Mucosa of stomach (tissue), 1 donor: ENCODE measurements around the gene NCKAP5.

Source experiments
- H3K27me3 ChIP-seq: one replicate; pipeline ENCODE4 v1.7.0; 2013; ENCODE audit warnings: mild to moderate bottlenecking, low read length; ENCODE audit not compliant: control insufficient read depth, insufficient read depth
- H3K36me3 ChIP-seq: one replicate; pipeline ENCODE4 v1.7.0; 2013; ENCODE audit warnings: low read length; ENCODE audit not compliant: control insufficient read depth, insufficient read depth
- H3K4me1 ChIP-seq: one replicate; pipeline ENCODE4 v1.7.0; 2013; ENCODE audit warnings: mild to moderate bottlenecking, low read length; ENCODE audit not compliant: control insufficient read depth, insufficient read depth
- H3K4me3 ChIP-seq: one replicate; pipeline ENCODE4 v1.7.0; 2013; ENCODE audit warnings: low read length
- H3K9ac ChIP-seq: one replicate; pipeline ENCODE4 v1.7.0; 2013; ENCODE audit warnings: mild to moderate bottlenecking, low read length, moderate library complexity
- H3K9me3 ChIP-seq: one replicate; pipeline ENCODE4 v1.7.0; 2013; ENCODE audit warnings: mild to moderate bottlenecking, low read length, moderate library complexity; ENCODE audit not compliant: control insufficient read depth
- donor health status: Pancreatic carcinoma.

The NCKAP5 gene

GRCh38 chr2:133044556-133044955, 523.7 kb downstream of the NCKAP5 start:
- Histone ChIP-seq H3K9me3 (no peaks in the 10 kb centered on the region), H3K36me3 (no peaks in the 10 kb centered on the region), H3K9ac (no peak overlapping the region), H3K4me1 (no peaks in the 10 kb centered on the region), H3K27me3 (no peaks in the 10 kb centered on the region), H3K4me3 (no peak overlapping the region)

GRCh38 chr2:133040170-133040569, 528.1 kb downstream of the NCKAP5 start:
- Histone ChIP-seq H3K27me3 (no peaks in the 10 kb centered on the region), H3K36me3 (no peaks in the 10 kb centered on the region), H3K4me3 (no peak overlapping the region), H3K9ac (no peak overlapping the region), H3K4me1 (no peaks in the 10 kb centered on the region), H3K9me3 (no peaks in the 10 kb centered on the region)

GRCh38 chr2:133039531-133039930, 528.7 kb downstream of the NCKAP5 start:
- Histone ChIP-seq H3K27me3 (no peaks in the 10 kb centered on the region), H3K4me1 (no peaks in the 10 kb centered on the region), H3K4me3 (no peak overlapping the region), H3K9me3 (no peaks in the 10 kb centered on the region), H3K9ac (no peak overlapping the region), H3K36me3 (no peaks in the 10 kb centered on the region)

GRCh38 chr2:133026536-133027177, 541.6 kb downstream of the NCKAP5 start:
- H3K4me3 ChIP-seq = no peak overlapping the region
- H3K9ac ChIP-seq = no peak overlapping the region
- no peaks in the 10 kb centered on the region for H3K9me3 ChIP-seq
- H3K36me3 ChIP-seq = no peaks in the 10 kb centered on the region
- H3K27me3 ChIP-seq = no peaks in the 10 kb centered on the region
- H3K4me1 ChIP-seq = no peaks in the 10 kb centered on the region

GRCh38 chr2:133025004-133025403, 543.3 kb downstream of the NCKAP5 start:
- Histone ChIP-seq H3K4me3 (no peak overlapping the region), H3K9ac (no peak overlapping the region), H3K27me3 (no peaks in the 10 kb centered on the region), H3K4me1 (no peaks in the 10 kb centered on the region), H3K9me3 (no peaks in the 10 kb centered on the region), H3K36me3 (no peaks in the 10 kb centered on the region)

- no peaks in the 10 kb centered on the region for H3K9me3 ChIP-seq
- H3K4me1 ChIP-seq = no peaks in the 10 kb centered on the region
Measured at GRCh38 chr2:133012847-133013734, 555.2 kb downstream of the NCKAP5 start.

GRCh38 chr2:133004623-133005022, 563.6 kb downstream of the NCKAP5 start:
- H3K9ac ChIP-seq = no peak overlapping the region
- no peaks in the 10 kb centered on the region for H3K4me1 ChIP-seq
- no peaks in the 10 kb centered on the region for H3K36me3 ChIP-seq
- no peaks in the 10 kb centered on the region for H3K27me3 ChIP-seq
- H3K9me3 ChIP-seq = no peaks in the 10 kb centered on the region
- H3K4me3 ChIP-seq = no peak overlapping the region

More at GRCh38 chr2:133012847-133013734, 555.2 kb downstream of the NCKAP5 start:
- no peak overlapping the region for H3K9ac ChIP-seq
- H3K27me3 ChIP-seq = no peaks in the 10 kb centered on the region
- no peak overlapping the region for H3K4me3 ChIP-seq
- H3K36me3 ChIP-seq = no peaks in the 10 kb centered on the region

- Histone ChIP-seq H3K4me3 (no peak overlapping the region), H3K9ac (no peak overlapping the region), H3K27me3 (no peaks in the 10 kb centered on the region), H3K9me3 (no peaks in the 10 kb centered on the region), H3K36me3 (no peaks in the 10 kb centered on the region), H3K4me1 (no peaks in the 10 kb centered on the region)
Measured at GRCh38 chr2:132999421-132999820, 568.8 kb downstream of the NCKAP5 start.

GRCh38 chr2:132998221-132998620, 570.0 kb downstream of the NCKAP5 start:
- H3K36me3 ChIP-seq = no peaks in the 10 kb centered on the region
- H3K4me1 ChIP-seq = no peaks in the 10 kb centered on the region
- H3K27me3 ChIP-seq = no peaks in the 10 kb centered on the region
- no peak overlapping the region for H3K4me3 ChIP-seq
- no peaks in the 10 kb centered on the region for H3K9me3 ChIP-seq
- H3K9ac ChIP-seq = no peak overlapping the region

- H3K27me3 ChIP-seq = no peaks in the 10 kb centered on the region
- H3K9me3 ChIP-seq = no peaks in the 10 kb centered on the region
- no peak overlapping the region for H3K4me3 ChIP-seq
- no peaks in the 10 kb centered on the region for H3K36me3 ChIP-seq
- no peak overlapping the region for H3K9ac ChIP-seq
- H3K4me1 ChIP-seq = peaks cover 9% of the 10 kb centered on the region
Measured at GRCh38 chr2:132991471-132992045, 576.7 kb downstream of the NCKAP5 start.

GRCh38 chr2:132984731-132985130, 583.5 kb downstream of the NCKAP5 start:
- Histone ChIP-seq H3K9me3 (no peaks in the 10 kb centered on the region), H3K36me3 (no peaks in the 10 kb centered on the region), H3K4me3 (no peak overlapping the region), H3K27me3 (no peaks in the 10 kb centered on the region), H3K4me1 (peaks cover 15% of the 10 kb centered on the region), H3K9ac (no peak overlapping the region)

- Histone ChIP-seq H3K27me3 (no peaks in the 10 kb centered on the region), H3K4me3 (no peak overlapping the region), H3K9ac (no peak overlapping the region), H3K9me3 (no peaks in the 10 kb centered on the region), H3K4me1 (peaks cover 15% of the 10 kb centered on the region), H3K36me3 (no peaks in the 10 kb centered on the region)
Measured at GRCh38 chr2:132980304-132980703, 588.0 kb downstream of the NCKAP5 start.
